ENCODE measurements around the gene GPATCH2. TPM values are rescaled to one million over a fixed set of nuclear protein-coding genes. Genes with fewer than 3 reads are reported as not detected.

Gene GPATCH2
- total RNA-seq, 1 donor from 2014 or later: 10.6 TPM

DNA sequence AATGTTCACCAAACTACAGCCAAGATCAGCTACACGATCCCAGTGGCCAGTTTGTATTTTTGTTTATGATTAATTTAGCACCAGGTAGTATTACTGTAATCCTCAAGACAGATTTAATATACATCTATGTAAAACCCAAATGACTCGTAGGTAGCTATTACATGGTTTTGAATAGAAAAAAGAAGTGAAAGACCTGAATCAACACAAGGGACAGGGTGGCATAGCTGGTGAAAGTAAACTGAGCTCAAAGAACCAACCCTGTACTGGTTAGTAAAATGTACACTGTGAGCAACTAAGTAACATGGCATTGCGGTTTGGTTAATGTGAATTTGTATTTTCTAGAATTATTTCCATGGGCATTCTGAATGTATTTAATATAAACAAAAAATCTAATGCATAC lies 8.8 kb downstream of the GPATCH2 start:
- TF ChIP-seq CTCF (IDR thresholded peaks at IDR 0.05; ENCODE audit: insufficient read depth, low read length, poor library complexity, severe bottlenecking): no peak

DNA sequence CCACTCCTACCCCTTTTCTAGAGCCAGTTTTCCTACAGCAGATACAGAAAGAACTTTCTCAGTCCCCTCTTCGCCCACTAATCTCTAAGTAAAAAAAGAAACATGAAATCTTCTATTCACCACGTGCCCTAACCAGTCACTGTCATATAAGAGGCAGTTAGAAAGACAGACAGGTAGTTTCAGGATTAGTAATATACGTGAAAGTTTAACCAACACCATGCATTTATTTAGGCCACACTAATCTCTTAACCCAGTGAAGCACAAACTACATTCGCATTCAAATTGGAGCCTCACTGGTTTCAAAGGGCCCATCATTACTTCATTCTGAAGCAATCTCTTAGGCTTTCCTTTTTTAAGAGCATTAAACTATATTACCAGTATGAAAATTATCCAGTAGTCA lies 10.1 kb downstream of the GPATCH2 start:
- Histone ChIP-seq H3K36me3 (ENCODE audit: control insufficient read depth, insufficient read depth, low read length) (no peaks in the 10 kb centered on the region), H3K27me3 (ENCODE audit: control insufficient read depth, insufficient read depth, low read length) (no peaks in the 10 kb centered on the region), H3K4me3 (ENCODE audit: low read depth, low read length) (no peak overlapping the region)
- no peak for DNase-seq (ENCODE audit: low read depth)
- no peak for TF ChIP-seq CTCF (IDR thresholded peaks at IDR 0.05; ENCODE audit: insufficient read depth, low read length, poor library complexity, severe bottlenecking)

More for the DNA sequence above, 8.8 kb downstream of the GPATCH2 start:
- Histone ChIP-seq H3K36me3 (ENCODE audit: control insufficient read depth, insufficient read depth, low read length) (no peaks in the 10 kb centered on the region), H3K27me3 (ENCODE audit: control insufficient read depth, insufficient read depth, low read length) (no peaks in the 10 kb centered on the region), H3K4me3 (ENCODE audit: low read depth, low read length) (no peak overlapping the region)
- DNase-seq (ENCODE audit: low read depth): no peak

DNA sequence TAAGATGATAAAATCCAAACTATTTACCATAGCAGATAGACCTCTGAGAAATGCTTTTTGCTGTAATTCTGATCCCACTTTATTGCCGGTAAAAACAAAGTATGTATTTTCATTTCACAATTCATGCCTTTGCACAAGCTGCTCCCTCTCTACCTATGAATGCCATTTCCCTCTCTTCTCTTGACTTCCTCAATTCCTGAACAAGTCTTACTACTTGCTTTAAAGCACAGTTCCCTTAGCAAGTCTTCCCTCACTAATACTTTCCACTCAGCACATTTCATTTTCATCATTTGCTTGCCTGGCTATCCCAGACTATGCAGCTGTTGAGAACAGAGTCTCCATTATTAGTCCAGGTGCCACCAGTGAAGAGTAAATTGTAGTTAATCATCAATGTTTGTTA lies 13.8 kb downstream of the GPATCH2 start:
- no peak overlapping the region for H3K4me3 ChIP-seq (ENCODE audit: low read depth, low read length)
- no peak for DNase-seq (ENCODE audit: low read depth)
- H3K36me3 ChIP-seq (ENCODE audit: control insufficient read depth, insufficient read depth, low read length): no peaks in the 10 kb centered on the region
- no peak for TF ChIP-seq CTCF (IDR thresholded peaks at IDR 0.05; ENCODE audit: insufficient read depth, low read length, poor library complexity, severe bottlenecking)
- no peaks in the 10 kb centered on the region for H3K27me3 ChIP-seq (ENCODE audit: control insufficient read depth, insufficient read depth, low read length)

DNA sequence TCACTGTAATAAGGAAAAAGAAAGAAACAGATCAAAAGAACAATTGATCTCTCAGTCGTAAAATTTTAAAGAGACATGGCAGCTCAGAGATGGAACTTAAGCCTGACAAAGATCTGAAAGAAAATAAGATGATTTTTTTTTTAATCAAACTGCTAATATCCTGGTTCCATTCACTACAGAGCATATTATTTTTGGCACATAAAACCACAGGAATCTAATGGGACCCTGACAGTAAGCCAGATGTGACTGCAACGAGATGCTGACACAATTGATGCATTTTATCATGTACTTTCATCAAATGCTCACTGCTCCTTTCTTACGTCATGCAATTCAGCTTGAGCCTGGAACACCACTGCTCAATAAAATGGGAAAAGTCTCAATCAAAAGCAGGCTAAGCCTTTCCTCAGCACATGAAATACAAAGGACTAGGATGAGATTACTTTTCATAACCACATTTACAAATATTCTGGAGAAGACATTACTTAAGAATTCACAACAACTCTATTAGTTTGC lies 16.6 kb downstream of the GPATCH2 start:
- TF ChIP-seq CTCF (IDR thresholded peaks at IDR 0.05; ENCODE audit: insufficient read depth, low read length, poor library complexity, severe bottlenecking): no peak
- H3K36me3 ChIP-seq (ENCODE audit: control insufficient read depth, insufficient read depth, low read length): no peaks in the 10 kb centered on the region
- no peaks in the 10 kb centered on the region for H3K27me3 ChIP-seq (ENCODE audit: control insufficient read depth, insufficient read depth, low read length)
- no peak for DNase-seq (ENCODE audit: low read depth)
- H3K4me3 ChIP-seq (ENCODE audit: low read depth, low read length): no peak overlapping the region

GRCh38 chr1:217605390-217605789 lies 25.5 kb downstream of the GPATCH2 start:
- no peak overlapping the region for H3K4me3 ChIP-seq (ENCODE audit: low read depth, low read length)
- no peak for DNase-seq (ENCODE audit: low read depth)
- no peaks in the 10 kb centered on the region for H3K36me3 ChIP-seq (ENCODE audit: control insufficient read depth, insufficient read depth, low read length)
- H3K27me3 ChIP-seq (ENCODE audit: control insufficient read depth, insufficient read depth, low read length): no peaks in the 10 kb centered on the region
- TF ChIP-seq CTCF (IDR thresholded peaks at IDR 0.05; ENCODE audit: insufficient read depth, low read length, poor library complexity, severe bottlenecking): no peak

DNA sequence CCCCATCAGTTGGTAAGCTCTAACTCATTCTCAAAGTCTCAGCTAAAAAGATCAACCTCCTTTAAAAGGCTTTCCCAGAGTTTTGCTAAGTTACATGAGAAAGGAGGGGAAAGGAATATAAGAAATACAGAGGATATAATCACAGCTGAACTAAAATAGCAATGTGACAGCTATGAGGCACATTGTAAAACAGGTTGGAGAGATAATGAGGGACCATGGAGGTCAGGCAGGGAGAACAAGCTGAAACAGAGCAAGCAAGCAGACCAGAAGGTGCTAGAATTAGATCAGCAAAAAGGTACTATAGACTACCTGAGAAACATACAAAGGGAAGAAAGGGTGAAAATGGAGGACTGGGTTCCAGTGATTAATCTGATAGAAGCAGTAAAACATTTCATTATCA lies 28.5 kb downstream of the GPATCH2 start:
- H3K27me3 ChIP-seq (ENCODE audit: control insufficient read depth, insufficient read depth, low read length): no peaks in the 10 kb centered on the region
- H3K4me3 ChIP-seq (ENCODE audit: low read depth, low read length): no peak overlapping the region
- no peak for TF ChIP-seq CTCF (IDR thresholded peaks at IDR 0.05; ENCODE audit: insufficient read depth, low read length, poor library complexity, severe bottlenecking)
- H3K36me3 ChIP-seq (ENCODE audit: control insufficient read depth, insufficient read depth, low read length): no peaks in the 10 kb centered on the region
- DNase-seq (ENCODE audit: low read depth): no peak

Data from kidney epithelial cell (primary cell).